ENCODE data around the gene SEZ6.
A peak's percentile ranks its signal among the peaks of the same experiment; 100 is the strongest.

The SEZ6 gene

DNA sequence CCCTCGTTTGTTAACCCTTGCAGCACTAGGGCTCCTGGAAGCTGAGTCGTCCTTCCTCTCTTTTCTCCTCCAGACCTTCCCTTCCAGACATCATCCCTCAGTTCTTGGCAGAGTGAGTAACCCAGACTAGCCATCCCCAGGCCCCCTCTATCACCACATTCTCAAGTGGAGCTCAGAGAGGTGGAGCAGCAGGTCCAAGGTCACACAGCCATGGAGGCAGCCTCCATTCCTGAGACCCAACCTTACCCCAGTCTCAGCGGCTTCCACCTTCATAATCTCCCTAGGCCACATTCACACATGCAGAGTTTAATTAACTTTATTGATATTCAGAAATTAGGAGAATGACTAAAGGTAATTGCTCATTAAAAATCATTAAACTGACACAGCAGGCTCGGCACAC lies 3.0 kb downstream of the SEZ6 start:
- DNase-seq: no peak

DNA sequence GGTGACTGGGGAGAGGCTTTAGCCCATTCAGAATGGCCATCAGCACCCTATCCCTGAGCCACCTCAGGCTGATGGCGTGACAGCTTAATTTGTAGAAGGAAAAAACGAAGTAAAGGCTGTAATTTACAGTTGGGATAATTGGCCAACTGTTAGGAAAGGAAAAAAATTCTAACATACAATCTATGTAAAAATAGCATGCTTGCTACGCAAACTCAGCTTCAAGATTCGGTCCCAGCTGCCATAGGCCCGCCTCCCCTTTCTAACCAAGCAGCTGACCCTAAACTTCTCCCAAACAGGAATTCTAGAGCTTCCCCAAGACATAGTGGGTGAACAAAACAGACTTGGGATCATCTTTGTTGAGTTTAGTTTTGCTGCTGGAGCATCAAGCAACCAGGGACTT lies 4.9 kb downstream of the SEZ6 start:
- no peak for DNase-seq

GRCh38 chr17:28999206-28999605 lies 6.6 kb downstream of the SEZ6 start:
- DNase-seq: no peak

DNA sequence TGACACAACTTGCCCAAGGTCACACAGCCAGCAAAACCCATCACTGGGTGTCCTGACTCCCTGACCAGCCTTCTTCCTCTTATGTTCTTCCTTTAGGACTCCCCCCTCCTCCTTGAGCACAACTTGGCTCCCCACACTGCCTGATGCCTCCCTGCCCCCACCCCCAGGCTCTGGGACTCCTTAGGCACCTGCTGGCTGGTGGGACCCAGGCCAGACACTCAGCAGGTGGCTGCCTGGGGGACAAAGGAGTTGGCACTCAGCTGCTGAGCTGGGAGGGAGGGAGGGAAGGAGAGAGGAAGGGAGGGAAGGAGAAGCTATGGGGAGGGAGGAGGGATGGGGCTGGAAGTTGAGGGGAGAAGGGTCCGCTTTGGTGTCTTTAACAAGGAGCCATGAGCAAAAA lies 8.0 kb downstream of the SEZ6 start:
- DNase-seq: no peak

GRCh38 chr17:28996554-28997096 lies 9.2 kb downstream of the SEZ6 start:
- DNase-seq: no peak

DNA sequence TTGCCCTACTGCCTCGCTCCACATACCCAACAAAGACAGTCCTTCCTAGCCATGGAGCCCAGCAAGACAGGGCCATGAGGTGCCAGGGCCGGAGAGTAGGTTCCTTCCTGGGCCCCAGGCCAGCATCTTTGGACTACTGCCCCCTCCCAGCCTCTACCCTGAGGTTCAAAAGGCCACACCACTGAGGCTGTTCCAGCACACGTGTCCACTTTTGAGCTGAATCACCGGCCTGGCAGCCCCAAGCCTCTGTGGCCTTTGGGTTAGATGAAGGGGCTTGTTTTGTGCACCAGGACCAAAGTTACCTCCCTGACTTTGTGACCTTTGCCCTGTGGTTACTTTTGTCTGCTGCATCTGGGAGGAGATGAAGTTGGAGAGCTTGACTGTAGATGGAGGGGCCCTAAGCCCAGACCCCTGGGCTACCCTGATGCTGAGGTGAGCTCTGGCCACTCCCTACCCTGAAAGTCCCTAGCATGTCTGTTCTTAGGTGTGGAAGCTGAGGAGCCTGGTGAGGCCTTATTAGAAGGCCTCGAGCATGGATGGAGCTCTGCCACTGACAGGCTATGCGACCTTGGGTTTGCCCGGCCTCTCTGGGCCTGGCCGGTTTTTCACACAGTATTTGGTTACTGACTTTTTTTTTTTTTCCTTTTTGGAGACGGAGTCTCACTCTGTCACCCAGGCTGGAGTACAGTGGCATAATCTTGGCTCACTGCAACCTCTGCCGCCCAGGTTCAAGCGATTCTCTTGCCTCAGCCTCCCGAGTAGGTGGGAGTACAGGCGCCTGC lies 12.0 kb downstream of the SEZ6 start:
- no peak for DNase-seq

DNA sequence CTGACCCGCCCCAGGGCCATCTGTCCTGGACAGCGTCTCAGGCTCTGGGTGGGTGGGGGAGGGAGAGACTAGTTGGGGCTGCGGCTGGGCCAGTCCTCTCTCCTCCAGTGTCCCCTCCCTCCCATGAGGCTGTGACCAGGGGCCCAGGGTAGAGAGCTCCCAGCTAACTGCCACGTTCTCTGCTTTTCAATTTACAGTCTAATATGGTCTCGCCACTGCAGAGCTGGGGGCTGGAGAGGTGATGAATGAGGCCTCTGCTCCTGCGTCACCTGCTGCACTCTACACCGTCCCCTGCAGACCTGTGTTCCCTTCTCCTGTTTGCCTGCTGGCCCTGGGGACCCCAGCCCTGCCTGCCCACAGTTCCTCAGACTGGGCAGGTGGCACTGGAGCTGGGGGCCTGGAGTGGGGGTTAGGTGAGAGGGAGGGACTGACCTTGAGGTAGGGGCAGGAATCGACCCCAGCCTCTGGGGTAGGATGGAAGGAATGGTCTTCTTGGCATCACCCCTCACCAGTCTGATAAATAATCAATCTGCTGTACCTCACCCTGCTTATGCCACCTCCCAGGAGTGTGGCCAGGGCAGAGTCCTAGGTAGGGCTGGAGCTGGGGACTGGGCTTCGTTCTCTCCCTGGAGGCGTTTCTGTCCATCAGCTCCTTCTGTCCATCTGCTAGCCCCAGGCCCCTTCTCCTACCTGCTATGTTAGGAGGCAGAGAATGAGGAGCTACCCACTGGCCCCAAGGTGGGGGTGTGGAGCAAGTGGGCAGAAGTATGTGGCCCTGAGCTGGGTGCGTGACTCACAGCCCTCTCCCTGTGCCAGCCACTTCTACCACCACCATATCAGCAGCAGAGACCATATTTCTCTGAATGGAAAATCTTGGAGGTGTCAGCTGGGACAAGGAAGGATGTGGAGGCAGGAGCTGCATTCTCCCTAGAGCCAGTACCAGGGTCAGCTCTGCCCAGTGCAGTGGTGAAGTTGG lies 12.9 kb downstream of the SEZ6 start:
- DNase-seq: no peak

- DNase-seq: no peak
Measured at GRCh38 chr17:28992185-28992584, 13.6 kb downstream of the SEZ6 start.

DNA sequence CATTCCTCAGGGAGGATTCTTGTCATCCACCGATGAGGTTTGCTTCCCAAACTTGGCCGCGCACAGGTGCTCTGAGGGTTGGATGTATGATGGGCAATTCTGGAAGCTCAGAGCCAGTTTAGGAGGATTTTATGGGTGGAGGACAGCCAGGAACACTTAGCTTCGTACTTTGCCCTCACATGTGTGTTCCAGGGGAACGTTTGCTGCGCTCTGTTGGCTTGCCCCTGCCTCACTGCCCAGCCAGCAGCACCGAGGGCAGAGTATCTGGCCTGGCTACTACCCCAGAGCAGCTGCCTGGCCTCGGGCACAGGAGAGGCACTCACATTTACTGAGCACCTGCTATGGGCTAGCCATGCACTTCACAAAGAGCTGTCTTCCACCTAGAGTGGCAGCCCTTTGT lies 14.1 kb downstream of the SEZ6 start:
- no peak for DNase-seq

GRCh38 chr17:28989028-28989427 lies 16.8 kb downstream of the SEZ6 start:
- DNase-seq: no peak

GRCh38 chr17:28988475-28988874 lies 17.4 kb downstream of the SEZ6 start:
- DNase-seq: no peak

DNA sequence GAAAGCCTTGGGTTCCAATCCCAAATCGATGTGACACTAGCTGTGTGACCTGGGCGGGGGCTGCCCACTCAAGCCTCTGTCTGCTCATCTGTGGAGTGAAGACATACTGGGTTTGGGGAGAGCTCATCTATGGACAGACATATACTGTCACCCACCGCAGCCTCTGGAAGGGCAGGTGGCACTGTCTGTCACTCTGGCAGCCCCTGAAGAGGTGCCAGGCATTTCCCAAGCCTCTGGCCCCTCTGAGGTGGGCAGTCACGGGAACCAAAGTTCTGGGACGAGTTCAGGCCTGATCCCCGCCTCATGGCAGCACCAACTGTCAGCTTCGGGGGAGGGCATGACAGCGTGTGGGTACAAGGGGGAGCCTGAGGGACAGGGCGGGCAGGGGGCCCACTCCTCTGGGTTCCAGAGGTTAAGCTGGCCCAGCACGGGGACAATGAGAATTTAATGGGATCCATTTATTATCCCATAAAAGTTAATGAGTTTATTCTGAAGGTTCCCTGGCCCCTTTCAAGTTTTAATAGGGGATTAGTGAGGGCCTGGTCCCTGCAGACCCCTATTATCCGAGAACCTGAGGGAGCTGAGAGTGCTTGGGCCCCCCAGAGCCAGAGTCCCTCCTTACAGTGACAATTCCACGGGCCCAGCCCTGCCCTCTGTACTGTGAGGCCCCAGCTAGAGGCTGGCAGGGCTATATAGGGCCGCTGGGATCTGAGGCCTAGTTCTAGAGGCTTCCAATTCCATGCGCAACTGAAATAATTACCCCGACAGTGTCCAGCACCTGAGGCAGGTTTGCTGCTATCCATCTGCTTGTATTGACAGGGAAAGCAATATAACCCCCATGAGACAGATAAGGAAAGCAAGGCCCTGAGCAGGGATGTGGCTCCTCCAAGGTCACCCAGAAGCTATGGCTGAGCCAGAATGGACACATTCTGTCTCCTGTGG lies 18.8 kb downstream of the SEZ6 start:
- DNase-seq: no peak

DNA sequence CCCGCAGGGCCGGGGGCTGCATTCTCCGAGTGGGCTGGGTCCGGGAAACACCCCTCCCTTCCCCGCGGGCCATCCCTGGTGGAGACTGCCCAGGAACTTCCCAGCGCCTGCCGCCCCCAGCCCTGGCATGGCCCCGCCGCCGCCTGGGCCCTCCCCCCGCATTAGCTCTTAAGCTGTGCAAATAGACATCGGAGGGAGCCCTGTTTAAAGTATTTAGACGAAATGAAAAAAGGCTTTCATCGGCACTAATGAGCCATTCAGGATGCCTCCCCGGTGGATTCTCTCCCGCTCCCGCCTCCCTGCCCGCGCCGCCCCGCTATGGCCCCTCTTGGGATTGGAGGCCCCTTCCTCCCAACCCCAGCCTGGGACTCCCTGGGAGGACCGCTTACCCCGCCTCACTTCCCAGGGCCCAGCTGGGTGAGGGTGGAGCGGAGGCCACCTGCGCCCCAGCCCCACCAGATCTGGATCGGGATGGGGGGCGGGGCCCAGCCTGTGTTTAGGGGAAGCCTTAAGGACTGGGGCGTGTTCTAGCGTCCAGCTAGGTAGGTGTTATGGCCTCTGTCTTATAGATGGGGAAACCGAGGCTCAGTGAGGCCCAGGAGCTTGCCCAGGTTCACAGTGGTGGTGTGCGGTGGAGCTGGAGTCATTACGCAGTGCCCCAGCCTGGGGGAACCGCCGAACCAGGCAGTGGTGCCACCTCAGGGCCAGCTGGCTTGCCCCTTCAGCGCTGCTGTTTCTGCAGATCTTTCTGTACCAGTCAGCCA lies 19.7 kb downstream of the SEZ6 start:
- no peak for DNase-seq

GRCh38 chr17:28983286-28984230 lies 22.3 kb downstream of the SEZ6 start:
- no peak for DNase-seq

- peak; percentile 30 for DNase-seq
Measured at GRCh38 chr17:28982131-28982793, 23.6 kb downstream of the SEZ6 start.

DNA sequence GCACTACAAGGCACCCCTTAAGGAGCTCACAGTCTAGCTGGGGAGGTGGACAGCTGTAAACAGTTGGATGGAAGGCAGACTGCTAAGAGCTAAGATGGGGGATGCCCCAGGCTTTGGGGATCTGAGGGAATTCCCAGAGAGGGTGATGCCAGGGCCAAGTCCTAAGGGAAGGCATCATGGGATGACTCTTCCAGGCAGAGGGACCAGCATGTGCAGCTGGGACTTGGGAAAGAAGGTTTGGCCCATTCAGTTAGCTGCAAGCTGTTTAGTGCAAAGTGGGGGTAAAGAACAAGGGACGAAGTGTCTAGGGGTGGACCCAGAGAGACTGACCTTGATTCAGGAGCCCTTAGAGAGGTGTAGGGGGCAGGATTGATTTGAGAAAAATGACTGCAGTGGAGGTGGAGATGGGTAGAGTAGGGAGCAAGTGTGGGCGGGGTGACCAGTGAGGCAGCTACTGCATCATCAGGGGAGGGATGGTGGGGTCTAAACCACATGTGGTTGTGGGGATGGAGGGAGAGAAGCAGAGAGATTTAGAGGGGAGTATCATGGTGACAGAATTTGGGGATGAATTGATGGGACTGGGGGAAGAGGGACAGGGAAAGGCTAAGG lies 27.4 kb downstream of the SEZ6 start:
- DNase-seq: no peak

GRCh38 chr17:28977659-28978355 lies 28.0 kb downstream of the SEZ6 start:
- DNase-seq: no peak

GRCh38 chr17:28975646-28976045 lies 30.2 kb downstream of the SEZ6 start:
- DNase-seq: no peak

DNA sequence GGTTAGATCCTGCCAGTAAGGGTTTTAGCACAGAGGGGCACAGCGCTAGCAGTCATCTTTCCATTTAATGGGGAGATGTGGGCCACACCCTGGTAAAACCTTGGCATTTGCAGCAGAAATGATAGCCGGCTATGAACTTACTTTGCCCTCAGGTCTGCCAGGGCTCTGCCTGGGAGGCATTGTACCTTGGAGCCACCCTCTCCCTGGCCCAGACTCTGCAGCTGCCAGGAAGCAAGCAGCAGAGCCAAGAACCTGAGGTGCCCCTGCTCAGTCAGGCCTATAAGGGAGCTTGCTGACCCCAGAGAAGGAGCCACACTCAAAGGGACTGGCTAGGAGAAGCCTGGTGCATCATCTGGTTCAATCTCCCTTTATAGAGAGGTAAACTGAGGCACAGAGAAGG lies 30.8 kb downstream of the SEZ6 start:
- no peak for DNase-seq

Data from activated CD4-positive, alpha-beta T cell treated with anti-CD3 and anti-CD28 coated beads, Interleukin-2, amount 50 U/mL, for 1 hour (primary cell).